OCI-LY7 (cell line): ENCODE measurements around the gene CEP83. TPM values are rescaled to one million over a fixed set of nuclear protein-coding genes. Genes with fewer than 3 reads are reported as not detected.

ENCODE experiments used
- BruUV-seq: library from RNA; stranded (reverse); fragments of 400-500 nt; replicated peaks from 2 replicates; lab custom pipeline; 2021; lab: Mats Ljungman, UMichigan
- CTCF ChIA-PET: fragments of 300-600 bp; sonication (Branson Sonifier 250); formaldehyde crosslinking; loops from one replicate; lab custom pipeline; 2022; ENCODE audit warnings: antibody characterized with exemption; ENCODE audit not compliant: unreplicated experiment; lab: Charles Lee
- POLR2A ChIA-PET: fragments of 300-600 bp; sonication (Branson Sonifier 250); formaldehyde crosslinking; loops from one replicate; lab custom pipeline; 2022; ENCODE audit warnings: antibody characterized with exemption; lab: Charles Lee
- DNase-seq: peaks from one replicate; pipeline ENCODE4 v3.0.0-alpha.2; 2015; ENCODE audit warnings: low spot score
- H2AFZ ChIP-seq: fragments of 200-600 bp; sonication (generic), shearing (Covaris generic); 2 replicates; pipeline ENCODE4 v1.6.1; 2014; ENCODE audit warnings: mild to moderate bottlenecking, antibody characterized with exemption, low read length, moderate library complexity
- H3K27ac ChIP-seq: fragments of 200-600 bp; sonication (generic); 2 replicates; pipeline ENCODE4 v1.5.1; 2014; ENCODE audit warnings: mixed run types, low read depth, mild to moderate bottlenecking, moderate library complexity, low read length, inconsistent platforms; ENCODE audit not compliant: poor library complexity, severe bottlenecking
- H3K36me3 ChIP-seq: fragments of 200-600 bp; sonication (generic); 2 replicates; pipeline ENCODE4 v1.6.1; 2014; ENCODE audit warnings: mild to moderate bottlenecking, antibody characterized with exemption, low read length, moderate library complexity, mixed read lengths; ENCODE audit not compliant: insufficient read depth
- H3K4me1 ChIP-seq: fragments of 200-600 bp; sonication (generic); 2 replicates; pipeline ENCODE4 v1.5.1; 2014; ENCODE audit warnings: mild to moderate bottlenecking, low read length; ENCODE audit not compliant: insufficient read depth, poor library complexity, severe bottlenecking
- H3K4me2 ChIP-seq: fragments of 200-600 bp; sonication (generic); 2 replicates; pipeline ENCODE4 v1.6.1; 2014; ENCODE audit warnings: mild to moderate bottlenecking, low read length
- H3K4me3 ChIP-seq: fragments of 200-600 bp; sonication (generic); 2 replicates; pipeline ENCODE4 v1.5.1; 2014; ENCODE audit warnings: mild to moderate bottlenecking, low read depth, low read length; ENCODE audit not compliant: poor library complexity, severe bottlenecking
- H3K79me2 ChIP-seq: fragments of 200-600 bp; sonication (generic); 2 replicates; pipeline ENCODE4 v1.6.1; 2016; ENCODE audit warnings: low read depth, mild to moderate bottlenecking, low read length, moderate library complexity, mixed read lengths; ENCODE audit not compliant: insufficient read depth
- H3K9me2 ChIP-seq: fragments of 200-600 bp; sonication (generic); 2 replicates; pipeline ENCODE4 v1.6.1; 2016; ENCODE audit warnings: mild to moderate bottlenecking, low read length, mixed read lengths; ENCODE audit not compliant: insufficient read depth
- H3K9me3 ChIP-seq: fragments of 200-600 bp; sonication (generic); 2 replicates; pipeline ENCODE4 v1.6.1; 2014; ENCODE audit warnings: mild to moderate bottlenecking, mixed run types, low read length, mixed read lengths
- H4K20me1 ChIP-seq: fragments of 200-600 bp; sonication (generic); 2 replicates; pipeline ENCODE4 v1.6.1; 2014; ENCODE audit warnings: mild to moderate bottlenecking, antibody characterized with exemption, low read length, moderate library complexity, mixed read lengths; ENCODE audit not compliant: insufficient read depth
- EZH2phosphoT487 ChIP-seq: fragments of 200-600 bp; sonication (generic); IDR thresholded peaks from 2 replicates; pipeline ENCODE4 v1.6.1; 2018; ENCODE audit warnings: low read depth, borderline replicate concordance, mild to moderate bottlenecking, mixed run types, antibody characterized with exemption, low read length, moderate library complexity, mixed read lengths
- intact Hi-C: fragments of 100-400 bp; cut with micrococcal nuclease; formaldehyde crosslinking; loops from one replicate; pipeline ENCODE4 v1.10.0; 2022; ENCODE audit not compliant: unreplicated experiment
- total RNA-seq, 2 experiments: library from RNA; depleted of rRNA in 1 of 2; stranded (reverse); fragments of >200 nt in 1 of 2; shearing (Covaris generic) in 1 of 2; gene quantifications; 2 replicates each; pipeline ENCODE4 v1.2.3, GENCODE V29; 2014 to 2022
- TF ChIP-seq, protein P1 (sequence below): fragments of 200-600 bp; sonication (generic); conservative IDR thresholded peaks from 2 replicates; pipeline ENCODE4 v1.5.1; 2014; ENCODE audit warnings: mild to moderate bottlenecking, antibody characterized with exemption, low read length, moderate library complexity, mixed read lengths

Gene CEP83
- total RNA-seq, 2 experiments from 2014 or later, result 29.7 to 35.2 TPM

GRCh38 chr12:94263011-94263811 is 196.5 kb downstream of the CEP83 start:
- CTCF ChIA-PET, result interaction anchor here (0.6 to 1.0 kb wide), 3 partner anchors 9 to 526 kb away, joined by 3 to 4 read pairs (median 3); no protein-coding TSS in a partner anchor
- H4K20me1 ChIP-seq, result no peaks in the 10 kb centered on the region
- no peaks in the 10 kb centered on the region for H3K36me3 ChIP-seq
- BruUV-seq, result no TSS peak
- POLR2A ChIA-PET, result interaction anchor here (0.6 to 2.0 kb wide), 12 partner anchors 10 to 474 kb away, joined by 3 to 16 read pairs (median 3); no protein-coding TSS in a partner anchor
- no peaks in the 10 kb centered on the region for H3K9me2 ChIP-seq
- H3K79me2 ChIP-seq, result no peaks in the 10 kb centered on the region
- peak overlapping the region; percentile 90 for H3K4me2 ChIP-seq
- intact Hi-C loops, result loop anchor here (10.0 kb wide), 1 partner anchor 408 kb away; no protein-coding TSS in a partner anchor
- peak overlapping the region; percentile 68 for H3K4me3 ChIP-seq
- DNase-seq, result peak; percentile 15
- peak overlapping the region; percentile 24 for H3K27ac ChIP-seq
- peaks cover 43% of the 10 kb centered on the region for H3K4me1 ChIP-seq
- peak overlapping the region; percentile 84 for H2AFZ ChIP-seq
- TF ChIP-seq, protein P1, sequence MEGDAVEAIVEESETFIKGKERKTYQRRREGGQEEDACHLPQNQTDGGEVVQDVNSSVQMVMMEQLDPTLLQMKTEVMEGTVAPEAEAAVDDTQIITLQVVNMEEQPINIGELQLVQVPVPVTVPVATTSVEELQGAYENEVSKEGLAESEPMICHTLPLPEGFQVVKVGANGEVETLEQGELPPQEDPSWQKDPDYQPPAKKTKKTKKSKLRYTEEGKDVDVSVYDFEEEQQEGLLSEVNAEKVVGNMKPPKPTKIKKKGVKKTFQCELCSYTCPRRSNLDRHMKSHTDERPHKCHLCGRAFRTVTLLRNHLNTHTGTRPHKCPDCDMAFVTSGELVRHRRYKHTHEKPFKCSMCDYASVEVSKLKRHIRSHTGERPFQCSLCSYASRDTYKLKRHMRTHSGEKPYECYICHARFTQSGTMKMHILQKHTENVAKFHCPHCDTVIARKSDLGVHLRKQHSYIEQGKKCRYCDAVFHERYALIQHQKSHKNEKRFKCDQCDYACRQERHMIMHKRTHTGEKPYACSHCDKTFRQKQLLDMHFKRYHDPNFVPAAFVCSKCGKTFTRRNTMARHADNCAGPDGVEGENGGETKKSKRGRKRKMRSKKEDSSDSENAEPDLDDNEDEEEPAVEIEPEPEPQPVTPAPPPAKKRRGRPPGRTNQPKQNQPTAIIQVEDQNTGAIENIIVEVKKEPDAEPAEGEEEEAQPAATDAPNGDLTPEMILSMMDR, result no peak
- TF ChIP-seq EZH2phosphoT487, result no peak
- H3K9me3 ChIP-seq, result no peaks in the 10 kb centered on the region

- Histone ChIP-seq H4K20me1 (no peaks in the 10 kb centered on the region), H3K4me3 (peak overlapping the region; percentile 68), H3K27ac (peak overlapping the region; percentile 24), H3K9me2 (no peaks in the 10 kb centered on the region), H3K9me3 (no peaks in the 10 kb centered on the region), H3K4me1 (peaks cover 44% of the 10 kb centered on the region), H3K36me3 (no peaks in the 10 kb centered on the region), H2AFZ (peak overlapping the region; percentile 84), H3K4me2 (peak overlapping the region; percentile 90), H3K79me2 (no peaks in the 10 kb centered on the region)
- POLR2A ChIA-PET, result interaction anchor here (0.6 to 2.0 kb wide), 14 partner anchors 9 to 1249 kb away, joined by 3 to 16 read pairs (median 4); no protein-coding TSS in a partner anchor
- no TSS peak for BruUV-seq
- DNase-seq, result peak; percentile 85
- TF ChIP-seq, protein P1, result no peak; the same call in 1 of the 2 replicates
- TF ChIP-seq EZH2phosphoT487, result no peak
- intact Hi-C loops, result loop anchor here (10.0 kb wide), 1 partner anchor 408 kb away; no protein-coding TSS in a partner anchor
- CTCF ChIA-PET, result interaction anchor here (0.6 to 1.0 kb wide), 4 partner anchors 8 to 527 kb away, joined by 3 to 4 read pairs (median 3); no protein-coding TSS in a partner anchor
These were observed 197.2 kb downstream of the CEP83 start for GRCh38 chr12:94262228-94263010.
